Esophagus muscularis mucosa (tissue), 4 donors: Measurements from ENCODE around the gene AGXT. TPM values are rescaled to one million over a fixed set of nuclear protein-coding genes. Genes with fewer than 3 reads are reported as not detected.

Experiments
- DNase-seq: peaks from one replicate; pipeline ENCODE4 v3.0.0-alpha.2; 2017; ENCODE audit errors: extremely low spot score
- H3K27ac ChIP-seq, 4 donors: fragments of 200-600 bp; sonication (generic); replicated peaks in 1 of 4; 1 replicate in 3 of 4; 2 replicates in 1 of 4; pipeline ENCODE4 v1.5.1; 2016 to 2019; ENCODE audit warnings: mild to moderate bottlenecking in 1 of 4
- H3K27me3 ChIP-seq, 4 donors: fragments of 200-600 bp; sonication (generic); one replicate each; pipeline versions ENCODE4 v1.5.1 to v1.6.0; 2016 to 2019
- H3K36me3 ChIP-seq, 4 donors: fragments of 200-600 bp; sonication (generic); one replicate each; pipeline ENCODE4 v1.5.1; 2016 to 2019
- H3K4me1 ChIP-seq, 4 donors: fragments of 200-600 bp; sonication (generic); one replicate each; pipeline ENCODE4 v1.5.1; 2016 to 2019
- H3K4me3 ChIP-seq, 4 donors: fragments of 200-600 bp; sonication (generic); 1 replicate in 2 of 4; 2 replicates in 2 of 4; pipeline ENCODE4 v1.5.1; 2016 to 2019; ENCODE audit warnings: mild to moderate bottlenecking in 4 of 4, moderate library complexity in 1 of 4
- H3K9me3 ChIP-seq, 4 donors: fragments of 200-600 bp; sonication (generic); 1 replicate in 3 of 4; 2 replicates in 1 of 4; pipeline ENCODE4 v1.5.1; 2016 to 2019
- CTCF ChIP-seq, 3 experiments: fragments of 200-600 bp in 2 of 3; fragments of 450-650 bp in 1 of 3; sonication (generic) in 2 of 3; IDR thresholded peaks; one replicate each; pipeline ENCODE4 v1.5.1; 2017 to 2019; ENCODE audit warnings: antibody characterized with exemption in 3 of 3, mild to moderate bottlenecking in 2 of 3, moderate library complexity in 1 of 3
- EP300 ChIP-seq: sonication (generic); formaldehyde crosslinking; IDR thresholded peaks from one replicate; pipeline ENCODE4 v1.6.1; 2017; ENCODE audit warnings: antibody characterized with exemption
- POLR2A ChIP-seq: fragments of 450-650 bp; IDR thresholded peaks from one replicate; pipeline ENCODE4 v1.6.1; 2017; ENCODE audit warnings: antibody characterized with exemption, moderate library complexity, mild to moderate bottlenecking, low read depth
- POLR2AphosphoS5 ChIP-seq, 2 donors: sonication (generic); formaldehyde crosslinking; IDR thresholded peaks; one replicate each; pipeline ENCODE4 v1.6.1; 2017; ENCODE audit warnings: antibody characterized with exemption in 2 of 2
- WGBS: methylation state at CpG from one replicate; pipeline ENCODE4 v1.1.5; 2018; 5-methylcytosine and 5-hydroxymethylcytosine counted together
- intact Hi-C: fragments of 100-400 bp; cut with DNase I; formaldehyde crosslinking; loops from one replicate; pipeline ENCODE4 v1.15.1; 2023
- total RNA-seq, 4 donors: library from RNA; depleted of rRNA; stranded (reverse); fragments of >200 nt; gene quantifications; one replicate each; pipeline versions ENCODE4 v1.1.0 to v1.2.1, GENCODE V29; 2016

AGXT gene
- total RNA-seq, 4 donors from 2014 or later = not detected

GRCh38 chr2:240831594-240832204 is 36.9 kb upstream of the AGXT start:
- Histone ChIP-seq H3K27me3 (peaks cover 0 to 28% (median 3%) of the 10 kb centered on the region in 4 donors), H3K4me3 (peak overlapping the region; percentile 27 to 45 (median 41)), H3K9me3 (no peaks in the 10 kb centered on the region), H3K36me3 (no peaks in the 10 kb centered on the region), H3K27ac (no peak overlapping the region), H3K4me1 (peaks cover 10 to 18% (median 16%) of the 10 kb centered on the region in 4 donors)
- 5% methylated on average over 25 of the region's 27 CpGs for WGBS
- intact Hi-C loops = loop anchor here (10.0 kb wide), 1 partner anchor 317 kb away; no protein-coding TSS in a partner anchor
- no peak for DNase-seq
- TF ChIP-seq POLR2AphosphoS5 (IDR thresholded peaks at IDR 0.05) (no peak), CTCF (IDR thresholded peaks at IDR 0.05) (no peak), POLR2A (no peak), EP300 (no peak)

GRCh38 chr2:240832205-240832727 is 36.4 kb upstream of the AGXT start:
- Histone ChIP-seq H3K4me1 (peaks cover 10 to 22% (median 17%) of the 10 kb centered on the region in 4 donors), H3K27ac (peak overlapping the region in 1 of 4 donors; percentile 22), H3K4me3 (peak overlapping the region; percentile 27 to 45 (median 41)), H3K36me3 (no peaks in the 10 kb centered on the region), H3K27me3 (peaks cover 0 to 23% (median 2%) of the 10 kb centered on the region in 4 donors), H3K9me3 (no peaks in the 10 kb centered on the region)
- intact Hi-C loops = loop anchor here (10.0 kb wide), 1 partner anchor 317 kb away; no protein-coding TSS in a partner anchor
- DNase-seq = peak; percentile 94
- TF ChIP-seq POLR2AphosphoS5 (IDR thresholded peaks at IDR 0.05) (no peak), CTCF (IDR thresholded peaks at IDR 0.05) (no peak), EP300 (no peak), POLR2A (no peak)
- WGBS = 14% methylated on average over 17 of the region's 54 CpGs

- H3K4me3 ChIP-seq = no peak overlapping the region
- H3K27me3 ChIP-seq = peaks cover 0 to 15% (median 0%) of the 10 kb centered on the region in 4 donors
- no peaks in the 10 kb centered on the region for H3K9me3 ChIP-seq
- intact Hi-C loops = loop anchor here (10.0 kb wide), 1 partner anchor 318 kb away; no protein-coding TSS in a partner anchor
- WGBS = 68% methylated on average over 13 of the region's 13 CpGs
- DNase-seq = no peak
- TF ChIP-seq EP300 (no peak), CTCF (IDR thresholded peaks at IDR 0.05) (no peak)
- H3K36me3 ChIP-seq = no peaks in the 10 kb centered on the region
- peaks cover 10 to 22% (median 17%) of the 10 kb centered on the region in 4 donors for H3K4me1 ChIP-seq
- H3K27ac ChIP-seq = no peak overlapping the region
Observed at GRCh38 chr2:240832921-240833494, 35.6 kb upstream of the AGXT start.

GRCh38 chr2:240833724-240834285 is 34.8 kb upstream of the AGXT start:
- H3K27me3 ChIP-seq = peaks cover 0 to 7% (median 0%) of the 10 kb centered on the region in 4 donors
- no peaks in the 10 kb centered on the region for H3K36me3 ChIP-seq
- no peak overlapping the region for H3K4me3 ChIP-seq
- H3K4me1 ChIP-seq = peaks cover 10 to 22% (median 17%) of the 10 kb centered on the region in 4 donors
- no peak overlapping the region for H3K27ac ChIP-seq
- 94% methylated on average over 4 of the region's 8 CpGs for WGBS
- DNase-seq = no peak
- no peaks in the 10 kb centered on the region for H3K9me3 ChIP-seq
- TF ChIP-seq EP300 (no peak), POLR2AphosphoS5 (IDR thresholded peaks at IDR 0.05) (no peak), CTCF (IDR thresholded peaks at IDR 0.05) (no peak), POLR2A (no peak)
- intact Hi-C loops = loop anchor here (10.0 kb wide), 1 partner anchor 319 kb away; no protein-coding TSS in a partner anchor
